AG04449 (cell line): ENCODE measurements around the gene GPC4.

Experiments used
- CTCF ChIA-PET: fragments of 350-600 bp; formaldehyde crosslinking; extraction: SDS; loops from one replicate; lab custom pipeline; 2021; ENCODE audit warnings: antibody characterized with exemption; lab: Yijun Ruan, JAX
- POLR2A ChIA-PET: fragments of 400-600, 350-600 bp; formaldehyde crosslinking; extraction: SDS; loops from one replicate; lab custom pipeline; 2020; ENCODE audit warnings: antibody characterized with exemption, inconsistent platforms; lab: Yijun Ruan, JAX
- DNase-seq: peaks from one replicate; pipeline ENCODE4 v3.0.0-alpha.2; 2010; ENCODE audit warnings: low read depth, low spot score
- H3K4me3 ChIP-seq: 2 replicates; pipeline ENCODE4 v1.5.1; 2011; ENCODE audit warnings: low read depth, mild to moderate bottlenecking, control low read depth, low read length
- TF ChIP-seq, protein P1 (sequence below): IDR thresholded peaks from one replicate; pipeline ENCODE4 v1.5.1; 2011; ENCODE audit warnings: mild to moderate bottlenecking, moderate library complexity, low read length, control low read depth, inconsistent platforms; ENCODE audit not compliant: insufficient read depth; ENCODE audit errors: missing control alignments

Gene GPC4

DNA sequence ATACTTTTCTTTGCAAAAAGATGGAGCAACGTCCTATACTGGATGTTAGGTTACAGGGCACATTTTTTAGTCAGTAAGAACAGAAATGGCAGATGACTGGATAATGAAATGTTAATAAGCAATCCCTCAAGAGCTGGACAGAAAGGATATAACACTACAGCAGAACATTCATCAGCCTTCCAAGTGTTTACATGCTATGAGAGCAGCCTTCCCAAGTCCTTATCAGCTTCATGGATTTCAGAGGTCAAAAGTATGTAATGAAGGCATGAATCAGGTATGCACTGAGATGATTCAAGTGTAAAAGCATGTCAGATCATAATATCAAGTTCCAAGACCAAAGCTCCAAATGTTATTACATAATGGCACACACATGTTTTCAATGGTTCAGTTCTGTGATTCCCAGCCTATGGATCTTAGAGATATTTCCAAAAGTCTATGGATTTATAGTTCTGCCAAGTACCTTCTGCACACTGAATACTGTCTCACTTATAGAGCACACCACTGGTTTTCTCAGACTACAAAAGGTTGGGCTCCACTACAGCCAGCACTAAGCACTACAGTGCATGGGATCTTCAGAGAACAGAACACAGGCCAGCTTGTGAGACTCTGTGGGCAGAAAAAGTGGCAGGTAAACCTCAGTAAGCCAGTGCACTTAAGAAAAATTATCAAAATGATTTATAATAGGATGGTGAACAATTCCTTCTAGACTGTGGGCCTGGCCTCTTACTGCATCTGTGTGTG is 49.2 kb downstream of the GPC4 start:
- TF ChIP-seq, protein P1, sequence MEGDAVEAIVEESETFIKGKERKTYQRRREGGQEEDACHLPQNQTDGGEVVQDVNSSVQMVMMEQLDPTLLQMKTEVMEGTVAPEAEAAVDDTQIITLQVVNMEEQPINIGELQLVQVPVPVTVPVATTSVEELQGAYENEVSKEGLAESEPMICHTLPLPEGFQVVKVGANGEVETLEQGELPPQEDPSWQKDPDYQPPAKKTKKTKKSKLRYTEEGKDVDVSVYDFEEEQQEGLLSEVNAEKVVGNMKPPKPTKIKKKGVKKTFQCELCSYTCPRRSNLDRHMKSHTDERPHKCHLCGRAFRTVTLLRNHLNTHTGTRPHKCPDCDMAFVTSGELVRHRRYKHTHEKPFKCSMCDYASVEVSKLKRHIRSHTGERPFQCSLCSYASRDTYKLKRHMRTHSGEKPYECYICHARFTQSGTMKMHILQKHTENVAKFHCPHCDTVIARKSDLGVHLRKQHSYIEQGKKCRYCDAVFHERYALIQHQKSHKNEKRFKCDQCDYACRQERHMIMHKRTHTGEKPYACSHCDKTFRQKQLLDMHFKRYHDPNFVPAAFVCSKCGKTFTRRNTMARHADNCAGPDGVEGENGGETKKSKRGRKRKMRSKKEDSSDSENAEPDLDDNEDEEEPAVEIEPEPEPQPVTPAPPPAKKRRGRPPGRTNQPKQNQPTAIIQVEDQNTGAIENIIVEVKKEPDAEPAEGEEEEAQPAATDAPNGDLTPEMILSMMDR, result no peak
- ChIA-PET CTCF (no interaction called here), POLR2A (no interaction called here)
- peak; percentile 24 for DNase-seq
- H3K4me3 ChIP-seq, result no peak overlapping the region

DNA sequence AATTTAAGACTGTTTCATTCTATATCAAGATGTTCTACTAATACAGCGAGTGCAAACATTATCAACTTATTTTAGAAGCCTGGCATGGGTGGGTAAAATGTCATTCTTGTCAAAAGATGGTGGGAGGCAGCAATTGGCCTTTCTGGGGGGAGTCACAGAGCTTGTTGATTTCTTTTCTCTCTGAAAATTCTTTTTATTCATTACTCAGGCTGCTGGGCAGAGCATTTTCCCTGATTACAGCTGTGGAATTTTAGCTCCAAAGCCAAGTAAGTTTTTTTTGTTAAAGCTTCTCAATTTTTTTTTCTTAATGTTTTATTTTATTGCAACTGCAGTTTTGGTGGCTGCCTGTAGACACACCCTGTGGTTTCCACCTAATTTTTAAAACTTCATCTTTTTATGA is 50.4 kb downstream of the GPC4 start:
- ChIA-PET CTCF (interaction anchor here (1.0 kb wide), 1 partner anchor 13 kb away, joined by 3 read pairs; no protein-coding TSS in a partner anchor), POLR2A (no interaction called here)
- no peak for DNase-seq
- H3K4me3 ChIP-seq, result no peak overlapping the region
- TF ChIP-seq, protein P1, result no peak

DNA sequence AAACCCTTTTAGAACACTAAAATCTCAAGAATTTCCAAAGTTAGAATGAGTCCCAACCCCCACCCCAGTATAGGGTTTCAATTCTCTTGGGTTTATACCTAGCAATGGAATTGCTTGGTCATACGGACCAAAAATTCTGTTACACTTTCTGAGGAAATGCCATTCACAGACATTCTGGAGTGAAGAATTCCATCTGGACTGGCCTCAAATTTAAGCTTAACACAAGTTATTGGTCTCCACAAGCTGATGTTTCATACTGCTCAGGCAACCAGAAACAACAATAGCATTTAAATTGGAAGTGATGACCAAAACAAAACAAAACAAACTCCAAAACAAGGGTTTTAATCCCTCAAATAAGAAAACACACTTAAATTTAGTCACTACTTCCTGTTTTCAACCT is 51.1 kb downstream of the GPC4 start:
- no peak for DNase-seq
- TF ChIP-seq, protein P1, result no peak
- H3K4me3 ChIP-seq, result no peak overlapping the region
- POLR2A ChIA-PET, result no interaction called here
- CTCF ChIA-PET, result interaction anchor here (1.0 kb wide), 1 partner anchor 13 kb away, joined by 3 read pairs; no protein-coding TSS in a partner anchor

DNA sequence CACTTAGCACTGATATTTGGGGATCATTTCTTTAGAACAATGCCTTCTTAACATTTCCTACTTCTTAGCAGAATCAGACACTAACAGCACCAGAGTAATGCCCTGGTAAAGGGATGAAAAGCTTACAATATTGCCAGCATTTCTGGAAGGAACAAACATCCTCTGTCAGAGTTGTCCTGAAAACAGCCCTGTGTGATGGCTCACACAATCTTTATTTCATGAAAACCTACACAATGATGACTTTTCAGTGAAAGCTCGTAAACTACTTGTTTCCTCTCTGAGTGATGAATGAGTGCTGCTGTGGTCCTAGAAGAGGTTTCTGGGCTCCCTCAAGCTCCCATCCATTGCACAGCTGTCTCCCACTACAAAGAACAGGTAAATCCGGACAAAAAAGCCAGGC is 52.8 kb downstream of the GPC4 start:
- CTCF ChIA-PET, result no interaction called here
- POLR2A ChIA-PET, result no interaction called here
- DNase-seq, result no peak

DNA sequence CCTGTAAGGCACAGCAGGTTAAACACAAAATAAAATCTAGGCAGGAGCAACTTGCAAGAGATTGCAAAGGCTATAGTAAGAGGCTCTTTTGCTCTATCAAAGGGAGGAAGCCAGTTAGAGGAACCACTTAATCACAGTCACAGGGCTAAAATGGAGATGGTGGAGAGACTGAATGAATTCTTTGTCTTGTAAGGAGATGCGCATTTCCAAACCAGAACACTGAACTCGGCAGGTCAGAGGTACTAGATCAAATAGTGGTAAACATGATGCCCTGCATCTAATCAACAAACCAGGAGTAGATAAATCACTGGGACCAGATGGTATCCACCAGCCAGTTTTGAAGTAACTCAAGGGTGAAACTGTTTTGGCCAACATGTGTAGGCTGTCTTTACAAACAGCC is 55.8 kb downstream of the GPC4 start:
- no peak for DNase-seq
- POLR2A ChIA-PET, result no interaction called here
- CTCF ChIA-PET, result no interaction called here
- H3K4me3 ChIP-seq, result no peak overlapping the region
- TF ChIP-seq, protein P1, result no peak

More for the DNA sequence above, 52.8 kb downstream of the GPC4 start:
- TF ChIP-seq, protein P1, result no peak
- H3K4me3 ChIP-seq, result no peak overlapping the region

DNA sequence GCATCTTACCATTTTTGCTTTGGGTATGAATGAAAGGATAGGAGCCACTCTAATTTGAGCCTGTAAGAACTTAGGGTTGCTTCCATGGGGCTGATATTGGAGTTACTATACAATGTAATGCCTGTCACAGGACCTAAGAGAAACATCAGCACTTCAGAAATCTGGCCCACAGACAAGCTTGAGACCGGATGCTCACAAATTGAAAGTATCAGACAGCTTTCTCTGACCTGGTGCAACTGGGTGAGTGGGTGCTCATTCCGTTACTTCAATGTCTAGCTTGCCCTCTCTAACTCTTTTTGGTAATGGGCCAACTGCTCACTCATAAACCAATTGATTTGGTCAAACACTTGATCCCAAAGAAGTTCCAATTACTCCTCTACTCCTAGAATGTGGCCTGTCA is 62.1 kb downstream of the GPC4 start:
- POLR2A ChIA-PET, result no interaction called here
- CTCF ChIA-PET, result interaction anchor here (0.9 kb wide), 1 partner anchor 19 kb away, joined by 3 read pairs; no protein-coding TSS in a partner anchor
- DNase-seq, result no peak
- H3K4me3 ChIP-seq, result no peak overlapping the region
- TF ChIP-seq, protein P1, result no peak
